ENCODE data around the gene DNMT3A. TPM values are rescaled to one million over a fixed set of nuclear protein-coding genes. Genes with fewer than 3 reads are reported as not detected.

DNMT3A gene
- total RNA-seq, 1 donor from 2014 or later: 58.1 TPM

- Histone ChIP-seq H3K27ac (ENCODE audit: low read depth, low read length) (no peak overlapping the region), H3K4me2 (ENCODE audit: low read length) (no peak overlapping the region), H3K27me3 (ENCODE audit: insufficient read depth, low read length) (no peaks in the 10 kb centered on the region), H3K4me1 (ENCODE audit: insufficient read depth, low read length) (no peaks in the 10 kb centered on the region), H3K9me3 (ENCODE audit: insufficient read depth, low read depth, low read length) (no peaks in the 10 kb centered on the region), H4K20me1 (ENCODE audit: insufficient read depth, low read length) (no peaks in the 10 kb centered on the region), H2AFZ (ENCODE audit: low read depth, low read length) (no peak overlapping the region), H3K36me3 (ENCODE audit: insufficient read depth, low read length) (peaks cover 31% of the 10 kb centered on the region), H3K4me3 (ENCODE audit: insufficient read depth, low read depth, low read length) (no peak overlapping the region), H3K79me2 (ENCODE audit: insufficient read depth, low read length) (no peaks in the 10 kb centered on the region), H3K9ac (ENCODE audit: low read length) (no peak overlapping the region)
- Mint-ChIP-seq H3K4me1 (ENCODE audit: low read depth, unreplicated experiment) (peaks cover 8% of the 10 kb centered on the region), H3K9me3 (ENCODE audit: unreplicated experiment) (peaks cover 3% of the 10 kb centered on the region), H3K27ac (ENCODE audit: unreplicated experiment) (no peak overlapping the region), H3K36me3 (ENCODE audit: low read depth, unreplicated experiment) (peaks cover 39% of the 10 kb centered on the region), H3K27me3 (ENCODE audit: low read depth, unreplicated experiment) (no peaks in the 10 kb centered on the region), H3K4me3 (ENCODE audit: unreplicated experiment) (no peak overlapping the region)
- no peak for FAIRE-seq
- no peak for TF ChIP-seq EZH2 (IDR thresholded peaks at IDR 0.05; ENCODE audit: insufficient read depth, low read length)
- no peak for TF ChIP-seq CTCF (IDR thresholded peaks at IDR 0.05; ENCODE audit: insufficient read depth, low read depth, low read length)
- DNase-seq (ENCODE audit: low read depth): no peak
Observed at GRCh38 chr2:25241452-25241851, 100.3 kb downstream of the DNMT3A start.

GRCh38 chr2:25240636-25241035 lies 101.1 kb downstream of the DNMT3A start:
- Histone ChIP-seq H3K9ac (ENCODE audit: low read length) (no peak overlapping the region), H3K27me3 (ENCODE audit: insufficient read depth, low read length) (no peaks in the 10 kb centered on the region), H3K36me3 (ENCODE audit: insufficient read depth, low read length) (peaks cover 27% of the 10 kb centered on the region), H3K4me3 (ENCODE audit: insufficient read depth, low read depth, low read length) (no peak overlapping the region), H3K27ac (ENCODE audit: low read depth, low read length) (no peak overlapping the region), H4K20me1 (ENCODE audit: insufficient read depth, low read length) (no peaks in the 10 kb centered on the region), H3K79me2 (ENCODE audit: insufficient read depth, low read length) (no peaks in the 10 kb centered on the region), H3K4me2 (ENCODE audit: low read length) (no peak overlapping the region), H2AFZ (ENCODE audit: low read depth, low read length) (no peak overlapping the region), H3K9me3 (ENCODE audit: insufficient read depth, low read depth, low read length) (no peaks in the 10 kb centered on the region), H3K4me1 (ENCODE audit: insufficient read depth, low read length) (no peaks in the 10 kb centered on the region)
- H3K27me3 Mint-ChIP-seq (ENCODE audit: low read depth, unreplicated experiment): no peaks in the 10 kb centered on the region
- DNase-seq (ENCODE audit: low read depth): no peak
- peaks cover 3% of the 10 kb centered on the region for H3K9me3 Mint-ChIP-seq (ENCODE audit: unreplicated experiment)
- no peak overlapping the region for H3K4me3 Mint-ChIP-seq (ENCODE audit: unreplicated experiment)
- no peak overlapping the region for H3K27ac Mint-ChIP-seq (ENCODE audit: unreplicated experiment)
- no peak for FAIRE-seq
- H3K36me3 Mint-ChIP-seq (ENCODE audit: low read depth, unreplicated experiment): peaks cover 33% of the 10 kb centered on the region
- peaks cover 8% of the 10 kb centered on the region for H3K4me1 Mint-ChIP-seq (ENCODE audit: low read depth, unreplicated experiment)
- no peak for TF ChIP-seq EZH2 (IDR thresholded peaks at IDR 0.05; ENCODE audit: insufficient read depth, low read length)
- no peak for TF ChIP-seq CTCF (IDR thresholded peaks at IDR 0.05; ENCODE audit: insufficient read depth, low read depth, low read length)

- no peak overlapping the region for H3K4me2 ChIP-seq (ENCODE audit: low read length)
- H3K4me3 ChIP-seq (ENCODE audit: insufficient read depth, low read depth, low read length): no peak overlapping the region
- no peak overlapping the region for H3K27ac ChIP-seq (ENCODE audit: low read depth, low read length)
- H2AFZ ChIP-seq (ENCODE audit: low read depth, low read length): no peak overlapping the region
- no peak overlapping the region for H3K4me3 Mint-ChIP-seq (ENCODE audit: unreplicated experiment)
- H3K36me3 ChIP-seq (ENCODE audit: insufficient read depth, low read length): peaks cover 28% of the 10 kb centered on the region
- TF ChIP-seq EZH2 (IDR thresholded peaks at IDR 0.05; ENCODE audit: insufficient read depth, low read length): no peak
- TF ChIP-seq CTCF (IDR thresholded peaks at IDR 0.05; ENCODE audit: insufficient read depth, low read depth, low read length): no peak
- H3K9me3 Mint-ChIP-seq (ENCODE audit: unreplicated experiment): peaks cover 3% of the 10 kb centered on the region
- H3K4me1 ChIP-seq (ENCODE audit: insufficient read depth, low read length): no peaks in the 10 kb centered on the region
- H3K4me1 Mint-ChIP-seq (ENCODE audit: low read depth, unreplicated experiment): peaks cover 8% of the 10 kb centered on the region
- H3K27me3 ChIP-seq (ENCODE audit: insufficient read depth, low read length): no peaks in the 10 kb centered on the region
- FAIRE-seq (no peak), DNase-seq (ENCODE audit: low read depth) (no peak)
- H3K27ac Mint-ChIP-seq (ENCODE audit: unreplicated experiment): no peak overlapping the region
- peaks cover 3% of the 10 kb centered on the region for H4K20me1 ChIP-seq (ENCODE audit: insufficient read depth, low read length)
- H3K9me3 ChIP-seq (ENCODE audit: insufficient read depth, low read depth, low read length): no peaks in the 10 kb centered on the region
- no peak overlapping the region for H3K9ac ChIP-seq (ENCODE audit: low read length)
- no peaks in the 10 kb centered on the region for H3K27me3 Mint-ChIP-seq (ENCODE audit: low read depth, unreplicated experiment)
- H3K36me3 Mint-ChIP-seq (ENCODE audit: low read depth, unreplicated experiment): peaks cover 38% of the 10 kb centered on the region
- H3K79me2 ChIP-seq (ENCODE audit: insufficient read depth, low read length): no peaks in the 10 kb centered on the region
Observed at GRCh38 chr2:25238920-25239319, 102.8 kb downstream of the DNMT3A start.
